ENCODE results near the gene WDR45. TPM values are rescaled to one million over a fixed set of nuclear protein-coding genes. Genes with fewer than 3 reads are reported as not detected.
"Not testable (repeated sequence)": the region's sequence is repeated elsewhere in the genome, so short reads cannot be mapped to it uniquely, and the experiment has no call there.

The WDR45 gene
- total RNA-seq: 100 to 1,000 TPM in 1 of 4 donors, 10 to 100 TPM in 3; 84.4 to 102 (median 87.8) TPM

DNA sequence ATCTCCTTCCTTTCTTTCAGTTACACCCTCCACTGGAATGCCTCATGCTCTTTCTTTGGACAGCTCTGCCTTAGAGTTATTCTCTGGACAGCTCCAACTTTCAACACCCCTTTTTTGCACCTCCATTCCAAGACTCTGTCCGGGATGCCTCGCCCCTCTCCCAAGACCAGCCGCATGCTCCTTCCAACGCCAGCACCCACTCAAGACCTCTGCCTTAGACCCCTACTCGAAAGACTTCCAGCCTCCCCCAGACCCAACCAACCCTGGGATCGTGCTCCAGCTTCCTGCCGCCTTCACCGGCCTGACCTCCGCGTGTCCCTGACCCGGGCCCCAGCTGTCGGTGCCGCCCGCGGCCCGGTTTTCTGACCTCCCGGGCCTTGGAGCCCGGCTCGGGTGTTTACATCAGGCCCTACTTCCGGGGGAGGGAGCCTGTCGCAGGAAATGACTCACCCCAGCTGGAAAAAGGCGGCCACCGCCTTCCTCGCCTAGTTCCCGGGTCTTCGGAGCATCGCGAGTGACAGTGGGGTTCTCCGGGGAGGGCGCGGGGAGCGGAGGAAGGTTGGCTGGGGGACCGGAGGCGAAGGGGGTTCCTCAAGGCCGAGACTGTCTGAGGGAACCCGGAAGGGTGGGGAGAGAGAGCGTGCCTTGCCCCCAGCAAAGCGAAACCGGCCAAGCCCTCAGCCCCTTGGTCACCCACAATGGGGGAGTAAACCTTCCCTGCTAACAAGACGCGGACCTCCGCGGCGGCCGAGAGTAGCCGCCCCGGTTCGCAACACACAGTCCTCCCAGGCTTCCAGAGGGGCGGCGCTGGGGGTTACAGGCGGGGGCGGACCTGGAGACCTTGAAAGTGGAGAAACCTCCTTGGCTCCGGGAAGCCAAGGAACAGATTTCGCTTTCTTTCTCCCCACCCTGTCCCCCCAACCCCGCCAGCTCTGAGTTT is at the start of gene WDR45:
Gene WDR45, minus strand, starts transcription at position 399 of the 940 bp plus-strand sequence. CDS start 1,792 bp downstream, outside the sequence.
- H3K4me3 ChIP-seq (ENCODE audit: low read depth, poor library complexity, severe bottlenecking): peak within 1 kb of the TSS; percentile 47
- TF ChIP-seq POLR2A (IDR thresholded peaks at IDR 0.05) (peak in 1 of 2 donors; percentile 47), CTCF (IDR thresholded peaks at IDR 0.05) (no peak)
- WGBS, 2 donors: 0 to 41% methylated on average over 9 to 52 of the region's 55 CpGs
- peak; percentile 65 to 94 for DNase-seq (ENCODE audit: low spot score in 2 of 2)
- intact Hi-C loops (cut with DNase I; ENCODE audit: low total_unique reads): no loop called here

GRCh38 chrX:49129427-49129826 is 49.7 kb upstream of the WDR45 start:
- intact Hi-C loops (cut with DNase I; ENCODE audit: low total_unique reads): no loop called here
- WGBS, 2 donors: 58 to 64% methylated on average over 4 of the region's 4 CpGs

DNA sequence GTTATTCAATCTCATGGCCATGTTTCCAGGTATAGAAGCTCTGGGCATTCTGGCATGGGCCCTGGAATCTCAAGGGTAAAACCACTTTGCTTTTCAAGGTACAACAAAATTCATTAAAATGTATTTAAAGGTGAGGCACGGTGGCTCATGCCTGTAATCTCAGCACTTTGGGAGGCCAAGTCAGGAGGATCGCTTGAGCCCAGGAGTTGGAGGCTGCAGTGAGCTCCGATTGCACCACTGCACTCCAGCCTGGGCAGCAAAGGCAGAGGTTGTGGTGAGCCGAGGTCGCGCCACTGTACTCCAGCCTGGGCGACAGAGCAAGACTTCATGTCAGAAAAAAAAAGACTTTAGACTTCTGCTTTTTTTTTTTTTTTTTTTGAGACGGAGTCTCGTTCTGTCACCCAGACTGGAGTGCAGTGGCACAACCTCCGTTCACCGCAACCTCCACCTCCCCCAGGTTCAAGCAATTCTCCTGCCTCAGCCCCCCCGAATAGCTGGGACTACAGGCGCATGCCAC is 48.1 kb upstream of the WDR45 start:
- DNase-seq (ENCODE audit: low spot score in 2 of 2); H3K4me3 ChIP-seq (ENCODE audit: low read depth, poor library complexity, severe bottlenecking); intact Hi-C loops (cut with DNase I; ENCODE audit: low total_unique reads): not testable (repeated sequence)
- WGBS, 2 donors: 75 to 86% methylated on average over 9 to 13 of the region's 13 CpGs

More at GRCh38 chrX:49129427-49129826, 49.7 kb upstream of the WDR45 start:
- DNase-seq (ENCODE audit: low spot score in 2 of 2): no peak
- TF ChIP-seq CTCF (IDR thresholded peaks at IDR 0.05): no peak
- no peak for TF ChIP-seq POLR2A (IDR thresholded peaks at IDR 0.05)
- H3K4me3 ChIP-seq (ENCODE audit: low read depth, poor library complexity, severe bottlenecking): no peak overlapping the region

DNA sequence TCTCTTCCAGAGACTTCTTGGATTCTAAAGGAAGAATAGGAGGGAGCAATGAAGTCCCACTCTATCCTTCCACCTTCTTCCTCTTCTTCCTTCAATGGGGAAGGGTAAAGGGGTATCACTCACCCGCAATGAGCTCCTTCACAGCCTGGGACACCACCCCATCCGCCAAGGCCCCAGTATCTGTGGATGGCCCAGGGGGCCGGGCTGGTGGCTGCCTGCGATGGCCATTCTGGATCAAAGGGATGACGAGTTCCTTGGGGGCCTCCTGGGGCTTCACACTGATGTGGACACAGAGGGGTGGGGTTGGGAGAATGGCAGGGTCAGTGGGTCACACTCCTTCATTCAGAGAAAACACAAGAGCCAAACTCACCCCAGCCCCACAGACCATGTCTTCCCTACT is 42.8 kb upstream of the WDR45 start:
- intact Hi-C loops (cut with DNase I; ENCODE audit: low total_unique reads): no loop called here

GRCh38 chrX:49120091-49120490 is 40.4 kb upstream of the WDR45 start:
- intact Hi-C loops (cut with DNase I; ENCODE audit: low total_unique reads): no loop called here
- DNase-seq (ENCODE audit: low spot score in 2 of 2): no peak
- WGBS, 2 donors: 74 to 75% methylated on average over 1 of the region's 1 CpG
- TF ChIP-seq POLR2A (IDR thresholded peaks at IDR 0.05) (no peak), CTCF (IDR thresholded peaks at IDR 0.05) (no peak)
- no peak overlapping the region for H3K4me3 ChIP-seq (ENCODE audit: low read depth, poor library complexity, severe bottlenecking)

More for the DNA sequence above, 42.8 kb upstream of the WDR45 start:
- no peak for TF ChIP-seq CTCF (IDR thresholded peaks at IDR 0.05)
- no peak for DNase-seq (ENCODE audit: low spot score in 2 of 2)
- H3K4me3 ChIP-seq (ENCODE audit: low read depth, poor library complexity, severe bottlenecking): no peak overlapping the region
- WGBS, 2 donors: 70 to 89% methylated on average over 5 of the region's 5 CpGs

- 76 to 77% methylated on average over 5 to 6 of the region's 6 CpGs for WGBS, 2 donors
- intact Hi-C loops (cut with DNase I; ENCODE audit: low total_unique reads): no loop called here
- no peak for DNase-seq (ENCODE audit: low spot score in 2 of 2)
- TF ChIP-seq CTCF (IDR thresholded peaks at IDR 0.05): no peak
- TF ChIP-seq POLR2A (IDR thresholded peaks at IDR 0.05): no peak
- no peak overlapping the region for H3K4me3 ChIP-seq (ENCODE audit: low read depth, poor library complexity, severe bottlenecking)
Observed at GRCh38 chrX:49117581-49117980, 37.9 kb upstream of the WDR45 start.

Measured in lower leg skin (tissue), 4 donors.